ENCODE results near the gene CNN2.
A peak's percentile ranks its signal among the peaks of the same experiment; 100 is the strongest.

CNN2 gene

GRCh38 chr19:1001538-1002166 is 24.8 kb upstream of the CNN2 start:
- Histone ChIP-seq H3F3A (ENCODE audit: insufficient read depth, low read length) (peaks cover under 1% of the 10 kb centered on the region; the same call in 1 of the 2 replicates), H3K4me3 (ENCODE audit: low read length) (no peak overlapping the region), H3K4me2 (ENCODE audit: low read depth, low read length) (no peak overlapping the region), H3K9me3 (replicated peaks; ENCODE audit: insufficient read depth, low read length) (no peaks in the 10 kb centered on the region), H3K27ac (ENCODE audit: low read length) (no peak overlapping the region), H4K20me1 (ENCODE audit: insufficient read depth, low read length) (no peaks in the 10 kb centered on the region), H3K27me3 (replicated peaks; ENCODE audit: insufficient read depth, low read length) (peaks cover 51% of the 10 kb centered on the region), H3K9me2 (replicated peaks; ENCODE audit: insufficient read depth, low read length) (no peaks in the 10 kb centered on the region), H3K79me2 (ENCODE audit: low read length) (no peaks in the 10 kb centered on the region), H3K36me3 (replicated peaks; ENCODE audit: insufficient read depth, low read length) (no peaks in the 10 kb centered on the region), H3K4me1 (ENCODE audit: low read length) (no peaks in the 10 kb centered on the region), H2AFZ (ENCODE audit: low read length) (no peak overlapping the region), H3K9ac (ENCODE audit: low read length) (no peak overlapping the region)
- peak; percentile 53 for DNase-seq
- TF ChIP-seq EZH2phosphoT487 (IDR thresholded peaks at IDR 0.05; ENCODE audit: low read length) (no peak), CTCF (IDR thresholded peaks at IDR 0.05; ENCODE audit: low read length) (peak; percentile 97)

- Histone ChIP-seq H3K27ac (ENCODE audit: low read length) (no peak overlapping the region), H3K36me3 (replicated peaks; ENCODE audit: insufficient read depth, low read length) (no peaks in the 10 kb centered on the region), H3K9ac (ENCODE audit: low read length) (no peak overlapping the region), H3K4me2 (ENCODE audit: low read depth, low read length) (no peak overlapping the region), H3K27me3 (replicated peaks; ENCODE audit: insufficient read depth, low read length) (peaks cover 50% of the 10 kb centered on the region), H3K4me1 (ENCODE audit: low read length) (no peaks in the 10 kb centered on the region), H3K79me2 (ENCODE audit: low read length) (no peaks in the 10 kb centered on the region), H3F3A (ENCODE audit: insufficient read depth, low read length) (no peaks in the 10 kb centered on the region), H2AFZ (ENCODE audit: low read length) (no peak overlapping the region), H3K4me3 (ENCODE audit: low read length) (no peak overlapping the region), H4K20me1 (ENCODE audit: insufficient read depth, low read length) (no peaks in the 10 kb centered on the region), H3K9me2 (replicated peaks; ENCODE audit: insufficient read depth, low read length) (no peaks in the 10 kb centered on the region), H3K9me3 (replicated peaks; ENCODE audit: insufficient read depth, low read length) (no peaks in the 10 kb centered on the region)
- no peak for DNase-seq
- no peak for TF ChIP-seq EZH2phosphoT487 (IDR thresholded peaks at IDR 0.05; ENCODE audit: low read length)
- no peak for TF ChIP-seq EZH2 (optimal IDR thresholded peaks at IDR 0.05; ENCODE audit: low read depth, low read length)
Observed at GRCh38 chr19:1002600-1002999, 23.8 kb upstream of the CNN2 start.

- DNase-seq, result no peak
- Histone ChIP-seq H4K20me1 (ENCODE audit: insufficient read depth, low read length) (no peaks in the 10 kb centered on the region), H3K27ac (ENCODE audit: low read length) (no peak overlapping the region), H3K36me3 (replicated peaks; ENCODE audit: insufficient read depth, low read length) (no peaks in the 10 kb centered on the region), H3F3A (ENCODE audit: insufficient read depth, low read length) (no peaks in the 10 kb centered on the region), H3K9ac (ENCODE audit: low read length) (no peak overlapping the region), H3K79me2 (ENCODE audit: low read length) (no peaks in the 10 kb centered on the region), H3K27me3 (replicated peaks; ENCODE audit: insufficient read depth, low read length) (peaks cover 43% of the 10 kb centered on the region), H3K9me2 (replicated peaks; ENCODE audit: insufficient read depth, low read length) (no peaks in the 10 kb centered on the region), H3K4me1 (ENCODE audit: low read length) (no peaks in the 10 kb centered on the region), H3K4me2 (ENCODE audit: low read depth, low read length) (no peak overlapping the region), H2AFZ (ENCODE audit: low read length) (no peak overlapping the region), H3K9me3 (replicated peaks; ENCODE audit: insufficient read depth, low read length) (no peaks in the 10 kb centered on the region), H3K4me3 (ENCODE audit: low read length) (no peak overlapping the region)
- TF ChIP-seq EZH2 (optimal IDR thresholded peaks at IDR 0.05; ENCODE audit: low read depth, low read length), result no peak
- TF ChIP-seq EZH2phosphoT487 (IDR thresholded peaks at IDR 0.05; ENCODE audit: low read length), result no peak
- TF ChIP-seq CTCF (IDR thresholded peaks at IDR 0.05; ENCODE audit: low read length), result no peak
Observed at GRCh38 chr19:1003283-1003682, 23.1 kb upstream of the CNN2 start.

- no peaks in the 10 kb centered on the region for H3K9me3 ChIP-seq (replicated peaks; ENCODE audit: insufficient read depth, low read length)
- H3F3A ChIP-seq (ENCODE audit: insufficient read depth, low read length), result no peaks in the 10 kb centered on the region
- no peaks in the 10 kb centered on the region for H3K36me3 ChIP-seq (replicated peaks; ENCODE audit: insufficient read depth, low read length)
- TF ChIP-seq EZH2 (optimal IDR thresholded peaks at IDR 0.05; ENCODE audit: low read depth, low read length), result no peak
- TF ChIP-seq EZH2phosphoT487 (IDR thresholded peaks at IDR 0.05; ENCODE audit: low read length), result no peak
- TF ChIP-seq CTCF (IDR thresholded peaks at IDR 0.05; ENCODE audit: low read length), result no peak
- H3K9ac ChIP-seq (ENCODE audit: low read length), result no peak overlapping the region
- H2AFZ ChIP-seq (ENCODE audit: low read length), result no peak overlapping the region
- H3K27ac ChIP-seq (ENCODE audit: low read length), result no peak overlapping the region
- H3K27me3 ChIP-seq (replicated peaks; ENCODE audit: insufficient read depth, low read length), result peaks cover 33% of the 10 kb centered on the region
- H3K79me2 ChIP-seq (ENCODE audit: low read length), result no peaks in the 10 kb centered on the region
- H3K4me2 ChIP-seq (ENCODE audit: low read depth, low read length), result no peak overlapping the region
- no peaks in the 10 kb centered on the region for H3K4me1 ChIP-seq (ENCODE audit: low read length)
- H4K20me1 ChIP-seq (ENCODE audit: insufficient read depth, low read length), result no peaks in the 10 kb centered on the region
- H3K4me3 ChIP-seq (ENCODE audit: low read length), result no peak overlapping the region
- DNase-seq, result no peak
- H3K9me2 ChIP-seq (replicated peaks; ENCODE audit: insufficient read depth, low read length), result no peaks in the 10 kb centered on the region
Observed at GRCh38 chr19:1004204-1004802, 22.1 kb upstream of the CNN2 start.

Data from MM.1S (cell line).